Ectodermal cell (in vitro differentiated cells): ENCODE results near the gene NEK7.

Source experiments
- H3K27ac ChIP-seq: 2 replicates; pipeline ENCODE4 v1.7.0; 2013; ENCODE audit warnings: mild to moderate bottlenecking, low read depth, low read length; ENCODE audit not compliant: insufficient read depth, poor library complexity, severe bottlenecking
- H3K27me3 ChIP-seq: 2 replicates; pipeline ENCODE4 v1.7.0; 2013; ENCODE audit warnings: mild to moderate bottlenecking, low read length; ENCODE audit not compliant: insufficient read depth, control insufficient read depth, poor library complexity, severe bottlenecking
- H3K36me3 ChIP-seq: one replicate; pipeline ENCODE4 v1.7.0; 2013; ENCODE audit warnings: low read length; ENCODE audit not compliant: control insufficient read depth, insufficient read depth
- H3K4me1 ChIP-seq: one replicate; pipeline ENCODE4 v1.7.0; 2013; ENCODE audit warnings: low read length; ENCODE audit not compliant: control insufficient read depth, insufficient read depth
- H3K4me3 ChIP-seq: 2 replicates; pipeline ENCODE4 v1.7.0; 2013; ENCODE audit warnings: low read depth, low read length, control low read depth; ENCODE audit not compliant: insufficient read depth
- H3K9me3 ChIP-seq: 2 replicates; pipeline ENCODE4 v1.7.0; 2013; ENCODE audit warnings: mild to moderate bottlenecking, low read length, moderate library complexity; ENCODE audit not compliant: control insufficient read depth
- WGBS, 2 experiments: methylation state at CpG; one replicate each; pipeline ENCODE4 v1.1.7; 2013; ENCODE audit warnings: missing lambda C conversion rate in 2 of 2; 5-methylcytosine and 5-hydroxymethylcytosine counted together

The NEK7 gene

DNA sequence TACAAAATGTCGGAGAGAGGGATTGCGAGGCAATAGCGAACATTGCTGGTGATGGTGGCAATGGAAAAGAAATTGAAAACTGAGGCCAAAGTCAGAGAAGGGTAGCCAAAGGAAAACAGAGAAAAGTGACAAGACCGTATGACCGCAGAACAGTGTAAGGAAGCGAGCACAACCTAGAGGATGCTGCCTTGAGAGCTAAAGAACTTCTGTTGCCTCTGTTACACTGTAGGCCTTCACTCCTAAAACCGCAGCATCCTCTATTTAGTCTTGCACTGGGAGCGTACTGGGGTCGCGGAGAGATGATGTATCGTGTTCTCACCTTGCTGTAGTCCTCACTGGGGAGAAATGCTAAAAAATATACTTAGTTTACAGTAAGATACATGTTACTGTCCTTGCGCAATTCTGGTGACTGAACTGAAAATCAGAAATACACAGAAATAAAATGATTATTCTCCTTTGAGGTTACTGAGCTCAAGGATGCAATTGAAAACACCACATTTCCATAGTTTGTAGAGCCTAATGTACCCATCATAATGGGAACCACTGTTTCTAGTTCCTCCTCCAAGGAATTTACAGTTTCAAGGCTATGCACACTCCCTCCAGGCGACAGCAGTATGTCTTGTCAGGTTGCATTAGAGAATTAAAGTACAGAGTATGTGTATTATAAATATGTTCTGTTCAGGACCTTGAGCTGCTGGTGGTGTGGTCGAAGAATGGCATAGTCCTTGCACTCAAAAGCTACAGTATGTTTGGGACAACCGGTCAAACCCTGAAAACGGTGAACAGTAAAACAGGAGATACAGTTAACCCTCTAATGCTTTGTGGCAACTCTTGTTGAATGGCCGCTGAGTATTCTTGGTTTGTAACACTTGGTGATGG lies 1.3 kb downstream of the NEK7 start:
- peaks cover 7% of the 10 kb centered on the region for H3K4me1 ChIP-seq
- H3K27ac ChIP-seq = peak overlapping the region; percentile 51
- H3K4me3 ChIP-seq = peak overlapping the region; percentile 77
- WGBS, 2 experiments = 18 to 24% methylated on average over 14 to 17 of the region's 17 CpGs
- H3K9me3 ChIP-seq = no peaks in the 10 kb centered on the region
- no peaks in the 10 kb centered on the region for H3K27me3 ChIP-seq
- no peaks in the 10 kb centered on the region for H3K36me3 ChIP-seq

GRCh38 chr1:198158735-198159589 lies 2.2 kb downstream of the NEK7 start:
- H3K36me3 ChIP-seq = no peaks in the 10 kb centered on the region
- H3K4me1 ChIP-seq = peaks cover 7% of the 10 kb centered on the region
- H3K4me3 ChIP-seq = peak overlapping the region; percentile 77
- H3K27me3 ChIP-seq = no peaks in the 10 kb centered on the region
- H3K27ac ChIP-seq = peak overlapping the region; percentile 51
- WGBS, 2 experiments = 2 to 3% methylated on average over 37 of the region's 37 CpGs
- no peaks in the 10 kb centered on the region for H3K9me3 ChIP-seq

DNA sequence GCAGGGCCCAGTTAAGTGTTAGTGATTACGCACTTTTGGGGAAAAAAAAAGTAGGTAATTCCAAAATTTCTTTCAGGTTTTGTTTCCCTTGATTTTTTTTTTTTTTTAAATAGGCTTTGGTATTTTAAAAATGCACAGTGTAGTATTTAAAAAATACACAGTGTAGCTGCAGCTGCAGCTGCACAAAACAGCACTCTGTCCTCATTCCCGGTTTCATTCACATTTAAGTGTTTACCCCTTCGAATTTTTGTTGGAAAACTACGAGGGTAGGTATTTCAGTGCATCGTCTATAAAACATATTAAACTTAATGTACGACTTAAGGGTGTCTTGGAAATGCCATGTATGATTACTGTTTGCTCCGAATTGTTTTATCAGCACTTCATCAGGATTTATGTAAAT lies 3.4 kb downstream of the NEK7 start:
- Histone ChIP-seq H3K27ac (no peak overlapping the region), H3K4me3 (no peak overlapping the region)

DNA sequence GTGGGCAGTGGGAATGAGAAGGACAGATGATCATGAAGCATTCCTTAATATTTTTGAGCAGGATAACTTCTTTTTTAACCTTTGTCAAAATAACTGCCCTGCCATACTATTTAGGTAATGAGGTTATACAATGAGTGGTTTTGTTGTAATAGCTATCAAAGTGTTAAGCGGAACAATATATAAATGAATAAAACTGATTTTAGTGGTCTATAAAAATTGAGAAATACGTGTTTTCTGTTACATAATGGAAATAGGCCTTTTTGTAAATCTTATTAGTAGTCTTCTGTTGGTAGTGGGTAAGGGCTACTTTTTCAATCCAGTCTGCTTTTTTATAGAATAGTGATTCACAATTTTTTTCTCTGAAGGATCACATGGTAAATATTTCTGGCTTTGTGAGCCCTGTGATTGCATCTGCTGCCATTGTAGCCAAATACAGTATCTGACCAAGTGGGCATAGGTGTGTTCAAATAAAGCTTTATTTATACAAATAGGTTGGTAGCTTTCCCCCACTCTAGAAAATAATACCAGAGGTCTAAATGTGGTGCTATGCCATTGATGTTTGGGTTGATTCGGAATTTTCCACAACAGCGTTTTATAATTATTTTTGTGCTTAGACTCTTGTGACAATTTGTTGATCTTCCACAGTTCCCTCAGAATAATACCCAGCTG lies 4.3 kb downstream of the NEK7 start:
- Histone ChIP-seq H3K9me3 (no peaks in the 10 kb centered on the region), H3K27me3 (no peaks in the 10 kb centered on the region), H3K36me3 (no peaks in the 10 kb centered on the region), H3K27ac (no peak overlapping the region), H3K4me1 (peaks cover 14% of the 10 kb centered on the region), H3K4me3 (no peak overlapping the region)
- 97 to 99% methylated on average over 4 of the region's 4 CpGs for WGBS, 2 experiments

More for the DNA sequence above, 3.4 kb downstream of the NEK7 start:
- H3K27me3 ChIP-seq = no peaks in the 10 kb centered on the region
- H3K9me3 ChIP-seq = no peaks in the 10 kb centered on the region
- WGBS, 2 experiments = 87 to 93% methylated on average over 4 to 7 of the region's 7 CpGs
- H3K4me1 ChIP-seq = peaks cover 7% of the 10 kb centered on the region
- no peaks in the 10 kb centered on the region for H3K36me3 ChIP-seq

DNA sequence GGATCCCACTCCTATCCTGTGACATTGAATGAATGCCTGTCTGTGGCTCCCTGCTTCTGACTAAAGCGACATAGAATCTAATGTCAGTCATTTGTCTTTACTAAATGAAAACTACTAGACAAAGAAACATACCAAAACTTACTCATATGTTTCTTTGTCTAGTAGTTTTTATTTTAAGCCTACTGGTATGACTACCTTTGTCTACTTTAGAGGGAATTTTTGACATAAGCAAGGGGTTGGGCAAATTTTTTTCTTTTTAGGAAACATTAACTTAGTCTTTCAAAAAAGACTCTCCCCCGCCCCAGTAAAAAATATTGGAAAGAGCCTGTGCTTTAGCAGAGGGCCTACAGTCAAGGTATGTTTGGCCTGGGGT lies 4.9 kb downstream of the NEK7 start:
- Histone ChIP-seq H3K4me1 (peaks cover 20% of the 10 kb centered on the region), H3K36me3 (no peaks in the 10 kb centered on the region), H3K4me3 (no peak overlapping the region), H3K27me3 (no peaks in the 10 kb centered on the region), H3K27ac (no peak overlapping the region), H3K9me3 (no peaks in the 10 kb centered on the region)
- 95 to 96% methylated on average over 2 of the region's 2 CpGs for WGBS, 2 experiments

DNA sequence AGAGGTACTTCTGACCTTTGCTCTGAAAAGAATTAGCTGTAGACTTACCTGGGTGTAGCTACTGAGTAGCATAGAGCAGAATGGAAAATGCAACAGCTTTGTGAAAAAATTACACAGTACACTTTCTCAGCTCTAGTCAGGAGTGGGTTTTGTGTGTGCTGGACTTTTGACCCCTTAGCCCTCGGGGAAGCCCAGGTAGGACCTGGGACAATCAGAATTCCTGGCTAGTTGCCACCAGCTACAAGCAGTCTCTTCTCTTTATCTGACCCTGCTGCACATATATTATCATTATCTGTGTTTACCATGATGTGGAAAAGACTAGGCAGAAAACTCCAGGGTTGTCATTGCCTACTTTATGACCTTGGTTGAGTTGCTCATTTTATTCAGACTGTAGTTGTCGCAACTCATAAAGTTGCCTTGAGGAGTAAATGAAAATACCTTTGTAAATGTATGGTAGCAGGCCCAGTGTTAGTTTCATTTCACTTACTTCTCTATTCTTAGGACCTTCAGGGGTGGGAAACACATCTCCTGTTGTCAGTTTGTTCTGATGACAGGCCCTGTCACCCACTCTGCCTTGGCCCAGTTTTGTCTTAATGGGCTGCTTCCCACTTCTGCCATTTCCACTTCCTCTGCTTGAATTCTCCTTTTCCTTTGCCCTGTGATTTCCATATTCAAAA lies 5.4 kb downstream of the NEK7 start:
- H3K9me3 ChIP-seq = no peaks in the 10 kb centered on the region
- no peak overlapping the region for H3K27ac ChIP-seq
- H3K4me3 ChIP-seq = no peak overlapping the region
- H3K27me3 ChIP-seq = no peaks in the 10 kb centered on the region
- peaks cover 20% of the 10 kb centered on the region for H3K4me1 ChIP-seq
- no peaks in the 10 kb centered on the region for H3K36me3 ChIP-seq
- WGBS, 2 experiments = 100% methylated on average over 2 of the region's 2 CpGs

- 88 to 94% methylated on average over 4 to 5 of the region's 5 CpGs for WGBS, 2 experiments
- Histone ChIP-seq H3K4me1 (peaks cover 19% of the 10 kb centered on the region), H3K27me3 (no peaks in the 10 kb centered on the region), H3K27ac (peak overlapping the region; percentile 46), H3K9me3 (no peaks in the 10 kb centered on the region), H3K4me3 (no peak overlapping the region), H3K36me3 (no peaks in the 10 kb centered on the region)
Measured at GRCh38 chr1:198165927-198166647, 9.3 kb downstream of the NEK7 start.

DNA sequence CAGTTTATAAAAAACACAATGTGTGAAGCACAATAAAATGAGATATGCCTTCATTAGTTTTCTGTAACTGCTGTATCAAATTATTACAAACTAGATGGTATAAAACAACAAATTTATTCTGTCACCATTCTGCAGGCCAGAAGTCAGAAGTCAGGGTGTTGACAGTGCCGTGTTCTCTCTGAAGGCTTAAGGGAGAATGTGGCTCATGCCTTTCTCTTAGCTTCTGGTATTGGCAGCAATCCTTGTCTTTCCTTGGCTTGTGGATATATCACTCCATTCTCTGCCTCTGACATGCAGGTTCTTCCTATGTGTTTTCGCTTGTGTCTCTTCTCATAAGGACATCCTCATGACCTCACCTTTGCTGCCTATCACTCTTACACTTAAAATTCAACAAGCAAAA lies 10.1 kb downstream of the NEK7 start:
- no peak overlapping the region for H3K27ac ChIP-seq
- 93 to 97% methylated on average over 2 of the region's 2 CpGs for WGBS, 2 experiments
- no peak overlapping the region for H3K4me3 ChIP-seq
- H3K9me3 ChIP-seq = no peaks in the 10 kb centered on the region
- no peaks in the 10 kb centered on the region for H3K27me3 ChIP-seq
- H3K36me3 ChIP-seq = no peaks in the 10 kb centered on the region
- H3K4me1 ChIP-seq = peaks cover 19% of the 10 kb centered on the region

DNA sequence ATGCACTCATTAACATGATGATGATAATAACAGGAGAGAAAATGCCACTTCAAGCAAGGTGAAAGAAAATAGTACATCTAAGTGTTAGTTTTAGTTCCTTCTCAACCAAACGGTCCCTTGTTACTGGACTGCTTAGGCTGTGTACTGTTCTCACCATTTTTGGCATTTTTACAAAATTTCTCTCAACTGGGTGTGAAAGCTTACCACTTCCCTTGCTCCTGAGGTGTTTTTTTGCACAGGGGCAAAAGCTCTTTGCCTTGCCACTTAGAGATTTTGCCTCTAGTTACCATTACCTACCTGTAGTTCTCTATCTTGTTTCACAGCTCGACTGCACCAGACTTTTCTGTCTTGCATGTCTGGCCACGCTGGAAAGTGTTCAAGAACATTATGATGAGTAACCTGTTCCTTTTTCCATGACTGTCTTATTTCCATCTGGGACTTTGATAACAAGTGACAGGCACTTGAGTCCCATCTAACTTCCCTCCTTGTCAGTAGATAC lies 10.7 kb downstream of the NEK7 start:
- no peak overlapping the region for H3K27ac ChIP-seq
- H3K4me3 ChIP-seq = no peak overlapping the region
- H3K9me3 ChIP-seq = no peaks in the 10 kb centered on the region
- peaks cover 19% of the 10 kb centered on the region for H3K4me1 ChIP-seq
- H3K27me3 ChIP-seq = no peaks in the 10 kb centered on the region
- WGBS, 2 experiments = 95 to 99% methylated on average over 3 of the region's 3 CpGs
- H3K36me3 ChIP-seq = no peaks in the 10 kb centered on the region
